ENCODE results near the gene INPP5K.

INPP5K gene

DNA sequence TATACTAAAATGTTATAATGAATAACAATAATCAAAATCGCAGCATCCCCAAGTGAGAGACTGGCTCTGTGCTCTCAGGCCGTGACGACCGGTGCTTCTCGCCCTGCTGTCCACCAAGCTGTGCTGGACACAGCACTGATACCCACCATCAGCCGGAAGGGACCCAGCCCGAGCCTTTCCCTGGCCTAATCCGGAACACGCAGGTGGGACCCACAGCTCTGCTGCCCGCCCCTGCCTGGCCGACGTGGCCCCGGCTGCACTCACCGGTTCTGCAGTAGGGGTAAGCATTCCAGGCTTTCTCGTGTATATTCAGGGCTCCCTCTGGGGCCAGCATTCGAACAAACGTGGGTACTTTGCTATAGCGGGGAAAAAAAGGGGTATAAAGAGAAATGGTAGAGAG lies 31.6 kb upstream of the INPP5K start:
- H3K36me3 Mint-ChIP-seq (ENCODE audit: low read depth): peaks cover 82% of the 10 kb centered on the region
- TF ChIP-seq, protein P1, sequence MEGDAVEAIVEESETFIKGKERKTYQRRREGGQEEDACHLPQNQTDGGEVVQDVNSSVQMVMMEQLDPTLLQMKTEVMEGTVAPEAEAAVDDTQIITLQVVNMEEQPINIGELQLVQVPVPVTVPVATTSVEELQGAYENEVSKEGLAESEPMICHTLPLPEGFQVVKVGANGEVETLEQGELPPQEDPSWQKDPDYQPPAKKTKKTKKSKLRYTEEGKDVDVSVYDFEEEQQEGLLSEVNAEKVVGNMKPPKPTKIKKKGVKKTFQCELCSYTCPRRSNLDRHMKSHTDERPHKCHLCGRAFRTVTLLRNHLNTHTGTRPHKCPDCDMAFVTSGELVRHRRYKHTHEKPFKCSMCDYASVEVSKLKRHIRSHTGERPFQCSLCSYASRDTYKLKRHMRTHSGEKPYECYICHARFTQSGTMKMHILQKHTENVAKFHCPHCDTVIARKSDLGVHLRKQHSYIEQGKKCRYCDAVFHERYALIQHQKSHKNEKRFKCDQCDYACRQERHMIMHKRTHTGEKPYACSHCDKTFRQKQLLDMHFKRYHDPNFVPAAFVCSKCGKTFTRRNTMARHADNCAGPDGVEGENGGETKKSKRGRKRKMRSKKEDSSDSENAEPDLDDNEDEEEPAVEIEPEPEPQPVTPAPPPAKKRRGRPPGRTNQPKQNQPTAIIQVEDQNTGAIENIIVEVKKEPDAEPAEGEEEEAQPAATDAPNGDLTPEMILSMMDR (IDR thresholded peaks at IDR 0.05): no peak
- no peaks in the 10 kb centered on the region for H3K9me3 Mint-ChIP-seq
- H3K27me3 Mint-ChIP-seq (ENCODE audit: low read depth, poor library complexity): no peaks in the 10 kb centered on the region
- H3K4me1 Mint-ChIP-seq: peaks cover 8% of the 10 kb centered on the region
- no peak overlapping the region for H3K4me3 Mint-ChIP-seq
- DNase-seq: no peak
- peak overlapping the region; percentile 62 for H3K27ac Mint-ChIP-seq

DNA sequence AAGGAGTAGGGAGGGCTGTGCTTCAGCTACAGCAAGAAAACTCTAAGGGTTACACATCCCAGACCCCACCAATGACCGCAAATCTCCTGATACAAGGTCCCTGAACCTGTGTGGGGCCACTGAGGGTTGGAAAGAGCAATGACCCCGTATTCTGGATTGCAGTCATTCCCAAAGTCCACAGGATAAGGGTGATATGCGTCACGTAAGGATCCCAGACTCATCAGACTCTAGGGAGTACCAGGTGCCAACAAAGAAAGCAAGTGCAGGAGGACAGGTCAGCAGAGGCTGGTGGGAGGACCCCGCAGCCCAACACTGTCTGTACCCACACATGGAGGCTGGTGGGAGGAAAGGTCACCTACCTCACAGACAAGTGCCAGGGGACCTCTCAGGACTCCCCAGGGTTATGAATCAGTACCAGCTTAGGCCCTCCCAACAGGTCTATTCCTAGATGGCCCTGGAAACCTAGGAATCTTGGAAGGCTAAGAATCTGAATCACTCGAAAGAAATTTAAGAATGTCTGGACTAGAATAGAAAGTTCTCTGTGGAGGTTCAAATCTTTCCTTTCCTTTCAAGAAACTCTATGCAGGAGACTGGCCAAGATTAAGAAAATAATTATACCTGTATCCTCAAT lies 30.0 kb upstream of the INPP5K start:
- TF ChIP-seq, protein P1 (IDR thresholded peaks at IDR 0.05): no peak
- DNase-seq: no peak
- Mint-ChIP-seq H3K27ac (peak overlapping the region; percentile 29), H3K36me3 (ENCODE audit: low read depth) (peaks cover 79% of the 10 kb centered on the region), H3K4me1 (peaks cover 13% of the 10 kb centered on the region), H3K27me3 (ENCODE audit: low read depth, poor library complexity) (no peaks in the 10 kb centered on the region), H3K4me3 (no peak overlapping the region), H3K9me3 (no peaks in the 10 kb centered on the region)

- no peak for DNase-seq
- H3K36me3 Mint-ChIP-seq (ENCODE audit: low read depth): peaks cover 78% of the 10 kb centered on the region
- H3K27ac Mint-ChIP-seq: no peak overlapping the region
- no peaks in the 10 kb centered on the region for H3K27me3 Mint-ChIP-seq (ENCODE audit: low read depth, poor library complexity)
- TF ChIP-seq, protein P1 (IDR thresholded peaks at IDR 0.05): no peak
- H3K9me3 Mint-ChIP-seq: no peaks in the 10 kb centered on the region
- no peak overlapping the region for H3K4me3 Mint-ChIP-seq
- peaks cover 13% of the 10 kb centered on the region for H3K4me1 Mint-ChIP-seq
Measured at GRCh38 chr17:1545618-1546017, 29.2 kb upstream of the INPP5K start.

DNA sequence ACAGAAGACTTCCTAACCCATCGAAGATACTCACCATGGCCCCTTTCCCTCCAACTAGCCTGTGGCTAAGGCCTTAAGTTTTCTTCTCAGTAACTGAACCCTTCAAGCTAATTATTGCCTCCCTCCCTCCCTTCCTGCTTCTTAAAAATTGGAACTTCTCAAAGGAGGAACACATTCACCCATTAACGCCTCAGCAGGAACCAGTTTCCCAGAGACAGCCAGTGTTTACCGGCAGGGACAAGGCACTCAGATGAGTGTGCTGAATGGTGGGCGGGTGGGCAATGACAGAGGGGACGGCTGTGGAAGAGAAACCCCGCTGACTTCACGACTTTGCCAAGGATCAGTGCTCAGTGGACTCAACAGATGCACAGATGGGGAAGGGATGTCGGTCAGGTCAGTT lies 25.9 kb upstream of the INPP5K start:
- DNase-seq: no peak
- Mint-ChIP-seq H3K27me3 (ENCODE audit: low read depth, poor library complexity) (no peaks in the 10 kb centered on the region), H3K4me3 (no peak overlapping the region), H3K4me1 (peaks cover 6% of the 10 kb centered on the region), H3K36me3 (ENCODE audit: low read depth) (peaks cover 80% of the 10 kb centered on the region), H3K27ac (peak overlapping the region; percentile 60), H3K9me3 (no peaks in the 10 kb centered on the region)
- TF ChIP-seq, protein P1 (IDR thresholded peaks at IDR 0.05): no peak

DNA sequence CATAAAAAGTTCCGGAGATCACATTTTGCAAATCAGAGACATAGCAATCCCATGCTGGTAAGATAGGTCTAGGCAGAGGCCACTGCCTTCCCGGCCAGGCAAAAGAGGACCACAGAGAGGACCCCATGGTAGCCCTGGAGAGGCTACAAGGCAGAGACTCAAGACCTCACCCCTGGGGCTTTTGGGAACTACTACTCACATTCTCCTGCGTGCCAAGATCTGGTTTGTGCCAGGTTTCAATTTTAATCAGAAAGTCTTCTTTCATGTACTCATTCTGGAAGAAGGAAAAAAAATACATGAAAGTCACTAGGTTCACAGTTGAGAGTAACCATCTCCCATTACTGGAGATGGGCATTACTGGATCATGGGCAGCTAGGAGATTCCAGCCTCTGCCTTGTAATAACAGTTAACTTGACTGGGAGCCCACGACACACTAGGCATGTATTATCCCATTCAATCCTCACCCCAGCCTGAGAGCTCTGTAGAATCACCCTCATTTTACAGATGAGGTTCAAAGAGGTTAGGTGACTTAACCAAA lies 25.0 kb upstream of the INPP5K start:
- no peak overlapping the region for H3K4me3 Mint-ChIP-seq
- TF ChIP-seq, protein P1 (IDR thresholded peaks at IDR 0.05): no peak
- H3K9me3 Mint-ChIP-seq: no peaks in the 10 kb centered on the region
- H3K27me3 Mint-ChIP-seq (ENCODE audit: low read depth, poor library complexity): no peaks in the 10 kb centered on the region
- peaks cover 74% of the 10 kb centered on the region for H3K36me3 Mint-ChIP-seq (ENCODE audit: low read depth)
- no peak overlapping the region for H3K27ac Mint-ChIP-seq
- H3K4me1 Mint-ChIP-seq: peaks cover 6% of the 10 kb centered on the region
- no peak for DNase-seq

DNA sequence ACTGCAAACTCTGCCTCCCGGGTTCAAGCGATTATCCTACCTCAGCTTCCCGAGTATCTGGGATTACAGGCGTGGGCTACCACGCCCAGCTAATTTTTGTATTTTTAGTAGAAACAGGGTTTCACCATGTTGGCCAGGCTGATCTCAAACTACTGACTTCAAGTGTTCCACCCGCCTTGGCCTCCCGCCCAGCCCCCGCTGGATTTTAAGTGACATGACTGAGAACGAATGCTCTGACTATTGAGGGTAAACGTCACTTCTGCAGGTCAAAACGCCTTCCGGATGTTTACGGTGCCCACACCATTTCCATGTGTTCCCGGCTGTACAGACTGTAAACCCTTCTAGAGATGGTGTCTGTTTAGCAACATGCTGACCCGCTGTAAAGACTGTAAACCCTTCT lies 23.4 kb upstream of the INPP5K start:
- Mint-ChIP-seq H3K4me3 (no peak overlapping the region), H3K36me3 (ENCODE audit: low read depth) (peaks cover 73% of the 10 kb centered on the region), H3K4me1 (peaks cover 6% of the 10 kb centered on the region), H3K27me3 (ENCODE audit: low read depth, poor library complexity) (no peaks in the 10 kb centered on the region), H3K27ac (peak overlapping the region; percentile 83), H3K9me3 (no peaks in the 10 kb centered on the region)
- no peak for DNase-seq
- TF ChIP-seq, protein P1 (IDR thresholded peaks at IDR 0.05): no peak
